Measurements from ENCODE around the gene DYNLRB2.

DYNLRB2 gene

DNA sequence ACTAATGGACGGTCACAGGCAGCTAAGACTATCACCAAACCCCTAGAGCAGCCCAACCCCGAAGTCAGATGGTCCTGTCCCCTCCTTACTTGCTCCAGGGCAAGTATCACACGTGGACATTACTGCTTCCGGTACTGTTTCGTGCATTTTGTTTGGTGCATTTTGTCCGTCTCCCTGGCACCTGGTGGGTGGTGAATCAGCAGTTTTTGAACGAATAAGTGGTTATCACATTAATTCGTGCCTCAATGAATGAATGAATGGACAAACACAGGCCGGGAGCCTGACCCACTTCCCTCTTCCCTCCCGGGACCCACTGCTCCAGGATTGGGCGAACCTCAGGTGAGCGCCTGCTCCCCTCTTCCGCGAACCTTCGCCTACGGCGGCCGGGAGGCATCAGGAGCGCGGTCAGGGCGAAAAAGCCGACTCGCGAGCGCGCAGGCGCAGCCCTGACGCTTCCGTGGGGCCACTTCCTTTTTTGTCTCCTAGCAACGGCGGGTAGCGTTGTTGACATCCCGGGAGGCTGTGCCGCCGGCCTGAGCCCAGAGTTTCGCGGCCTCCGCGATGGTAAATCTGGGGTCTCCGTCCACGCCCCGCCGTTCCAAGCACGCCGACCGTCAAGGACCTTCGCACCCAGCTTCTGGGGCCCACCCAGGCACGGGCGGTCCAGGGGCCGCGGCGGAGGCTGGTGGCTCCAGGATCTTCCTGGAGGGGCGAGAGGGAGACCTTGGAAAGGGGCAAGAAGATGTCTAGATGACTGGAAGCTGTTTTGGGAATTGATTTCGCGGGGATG, at the start of gene DYNLRB2:
Gene DYNLRB2, plus strand, starts transcription at position 478 of the 790 bp plus-strand sequence. Its CDS starts 84 bp downstream, at position 562.
- peaks cover 13% of the 10 kb centered on the region for H3K36me3 Mint-ChIP-seq
- H3K27me3 Mint-ChIP-seq = peaks cover 20% of the 10 kb centered on the region
- CTCF ChIA-PET = interaction anchor here (1.5 to 3.1 kb wide), 3 partner anchors 15 to 74 kb away, joined by 4 to 23 read pairs (median 13); no protein-coding TSS in a partner anchor
- H3K4me3 Mint-ChIP-seq = peak within 1 kb of the TSS; percentile 89
- H3K4me1 Mint-ChIP-seq = peaks cover 25% of the 10 kb centered on the region
- peak within 1 kb of the TSS; percentile 95 for H3K27ac Mint-ChIP-seq
- no peaks in the 10 kb centered on the region for H3K9me3 Mint-ChIP-seq
- DNase-seq = peak; percentile 94

- Mint-ChIP-seq H3K4me1 (no peaks in the 10 kb centered on the region), H3K27me3 (peaks cover 8% of the 10 kb centered on the region), H3K9me3 (peaks cover 6% of the 10 kb centered on the region), H3K36me3 (no peaks in the 10 kb centered on the region), H3K4me3 (no peak overlapping the region), H3K27ac (no peak overlapping the region)
- DNase-seq = no peak
- CTCF ChIA-PET = no interaction called here
These were observed 40.5 kb upstream of the DYNLRB2 start for GRCh38 chr16:80500116-80500859.

DNA sequence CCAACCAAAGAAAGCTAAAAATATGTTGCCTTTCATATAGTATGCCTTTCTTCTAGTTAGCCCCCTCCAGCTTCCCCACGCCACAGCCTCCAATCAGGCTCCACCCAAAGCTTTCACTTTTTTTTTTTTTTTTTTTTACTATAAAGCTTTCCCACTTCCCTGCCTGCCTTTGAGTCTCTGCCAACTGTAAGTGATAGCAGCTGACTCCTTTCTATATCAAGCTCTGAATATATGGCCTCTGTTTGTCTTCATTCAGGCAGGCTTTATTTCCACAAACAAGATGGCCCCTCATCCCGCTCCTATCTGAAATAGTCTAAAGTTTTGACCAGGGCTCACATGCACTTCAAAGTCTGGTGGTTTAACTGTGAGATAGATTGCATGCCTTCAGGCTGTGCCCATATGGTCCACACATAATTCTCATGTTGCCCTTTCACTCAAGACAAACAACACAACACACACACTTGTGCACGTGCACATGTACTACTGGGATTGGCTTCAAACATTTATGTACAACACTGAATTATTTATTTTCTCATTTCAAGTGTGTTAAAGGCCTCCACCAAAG, 39.8 kb upstream of the DYNLRB2 start:
- Mint-ChIP-seq H3K27me3 (peaks cover 3% of the 10 kb centered on the region), H3K27ac (no peak overlapping the region), H3K4me1 (no peaks in the 10 kb centered on the region), H3K4me3 (no peak overlapping the region), H3K9me3 (peaks cover 6% of the 10 kb centered on the region), H3K36me3 (no peaks in the 10 kb centered on the region)
- no peak for DNase-seq
- CTCF ChIA-PET = no interaction called here

GRCh38 chr16:80503107-80503506, 37.7 kb upstream of the DYNLRB2 start:
- Mint-ChIP-seq H3K36me3 (no peaks in the 10 kb centered on the region), H3K9me3 (peaks cover 6% of the 10 kb centered on the region), H3K4me3 (no peak overlapping the region), H3K27ac (no peak overlapping the region), H3K27me3 (peaks cover 3% of the 10 kb centered on the region), H3K4me1 (no peaks in the 10 kb centered on the region)
- CTCF ChIA-PET = no interaction called here
- DNase-seq = no peak

DNA sequence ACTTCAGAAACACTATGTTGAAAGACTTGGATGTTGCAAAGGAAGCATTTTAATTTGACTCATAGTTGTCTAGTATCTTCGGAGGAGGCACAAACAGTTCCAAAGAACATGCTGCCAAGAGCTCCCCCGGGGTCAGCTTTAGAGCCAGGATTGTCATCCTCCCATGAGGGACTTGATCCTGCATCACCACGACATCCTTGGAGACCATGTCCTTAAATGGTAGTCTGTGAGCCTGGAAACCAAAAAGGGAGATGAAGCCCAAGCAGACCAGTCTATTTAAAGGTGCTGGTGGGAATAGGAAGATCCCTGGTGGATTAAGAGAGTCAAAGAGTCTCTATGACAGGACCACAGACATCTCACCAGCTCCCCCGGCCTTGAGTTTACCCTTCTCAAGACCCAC, 33.3 kb upstream of the DYNLRB2 start:
- no peaks in the 10 kb centered on the region for H3K36me3 Mint-ChIP-seq
- CTCF ChIA-PET = no interaction called here
- H3K27ac Mint-ChIP-seq = no peak overlapping the region
- peaks cover 3% of the 10 kb centered on the region for H3K9me3 Mint-ChIP-seq
- H3K4me1 Mint-ChIP-seq = peaks cover 3% of the 10 kb centered on the region
- peaks cover 16% of the 10 kb centered on the region for H3K27me3 Mint-ChIP-seq
- H3K4me3 Mint-ChIP-seq = no peak overlapping the region
- DNase-seq = no peak

DNA sequence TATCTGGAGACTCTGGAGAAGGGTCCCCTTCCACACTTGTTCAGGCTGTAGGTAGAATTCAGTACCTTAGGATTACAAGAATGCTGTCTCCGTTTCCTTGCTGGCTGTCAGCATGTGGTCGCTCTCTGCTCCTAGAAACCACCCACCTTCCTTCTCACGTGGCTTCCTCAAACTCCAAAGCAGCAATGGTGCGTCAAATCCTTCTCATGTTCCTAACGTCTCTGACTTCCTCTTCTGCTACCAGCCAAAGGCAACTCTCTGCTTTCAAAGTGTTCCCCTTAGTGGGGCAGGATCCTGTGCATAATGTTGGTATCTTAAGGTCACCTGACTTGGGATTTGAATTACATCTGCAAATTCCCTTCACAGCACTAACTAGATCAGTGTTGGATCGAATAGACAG, 30.9 kb upstream of the DYNLRB2 start:
- no peak overlapping the region for H3K4me3 Mint-ChIP-seq
- H3K9me3 Mint-ChIP-seq = no peaks in the 10 kb centered on the region
- H3K36me3 Mint-ChIP-seq = no peaks in the 10 kb centered on the region
- H3K27ac Mint-ChIP-seq = no peak overlapping the region
- H3K27me3 Mint-ChIP-seq = peaks cover 25% of the 10 kb centered on the region
- peaks cover 3% of the 10 kb centered on the region for H3K4me1 Mint-ChIP-seq
- CTCF ChIA-PET = no interaction called here
- no peak for DNase-seq

DNA sequence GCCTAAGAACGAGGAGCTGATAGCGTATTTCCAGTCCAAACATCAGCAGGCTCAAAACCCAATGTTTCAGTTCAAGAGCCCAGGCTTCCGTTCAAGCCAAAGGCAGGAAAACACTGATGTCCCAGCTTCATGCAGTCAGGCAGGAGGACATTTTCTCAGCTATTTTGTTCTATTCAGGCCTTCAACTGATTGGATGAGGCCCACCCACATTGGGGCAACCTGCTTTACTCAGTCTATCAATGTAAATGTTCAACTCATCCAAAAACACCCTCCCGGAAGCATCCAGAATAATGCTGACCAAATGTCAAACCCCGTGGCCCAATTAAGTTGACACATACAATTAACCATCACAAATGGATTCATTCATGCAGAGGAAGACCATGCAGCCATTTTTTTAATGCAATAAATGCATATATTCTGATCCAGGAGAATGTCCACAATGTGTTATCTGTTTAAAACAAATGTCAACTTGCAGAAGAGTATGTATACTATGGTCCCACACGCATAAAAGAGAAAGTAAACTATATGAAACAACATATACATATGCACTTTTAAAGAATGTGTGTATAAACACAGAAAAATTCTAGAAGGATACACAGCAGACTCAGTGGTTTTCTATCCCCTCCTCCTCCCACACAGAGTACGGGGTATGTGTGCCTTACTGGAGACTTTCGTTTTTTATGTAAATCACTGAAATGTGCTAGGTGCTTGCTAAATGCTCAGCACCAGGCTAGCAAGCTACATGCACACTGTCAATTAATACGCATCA, 28.8 kb upstream of the DYNLRB2 start:
- Mint-ChIP-seq H3K36me3 (no peaks in the 10 kb centered on the region), H3K27ac (no peak overlapping the region), H3K4me1 (peaks cover 3% of the 10 kb centered on the region), H3K27me3 (peaks cover 25% of the 10 kb centered on the region), H3K9me3 (no peaks in the 10 kb centered on the region), H3K4me3 (no peak overlapping the region)
- CTCF ChIA-PET = interaction anchor here (1.1 kb wide), 1 partner anchor 12 kb away, joined by 4 read pairs; no protein-coding TSS in a partner anchor
- DNase-seq = no peak

GRCh38 chr16:80512593-80512853, 28.3 kb upstream of the DYNLRB2 start:
- CTCF ChIA-PET = interaction anchor here (1.1 kb wide), 1 partner anchor 12 kb away, joined by 4 read pairs; no protein-coding TSS in a partner anchor

GRCh38 chr16:80515374-80515773, 25.4 kb upstream of the DYNLRB2 start:
- Mint-ChIP-seq H3K9me3 (no peaks in the 10 kb centered on the region), H3K27ac (no peak overlapping the region), H3K4me3 (no peak overlapping the region), H3K4me1 (peaks cover 18% of the 10 kb centered on the region), H3K27me3 (peaks cover 12% of the 10 kb centered on the region), H3K36me3 (no peaks in the 10 kb centered on the region)
- DNase-seq = no peak
- CTCF ChIA-PET = interaction anchor here (2.6 kb wide), 1 partner anchor 12 kb away, joined by 12 read pairs; no protein-coding TSS in a partner anchor

More at GRCh38 chr16:80512593-80512853, 28.3 kb upstream of the DYNLRB2 start:
- H3K27me3 Mint-ChIP-seq = peaks cover 23% of the 10 kb centered on the region
- H3K36me3 Mint-ChIP-seq = no peaks in the 10 kb centered on the region
- H3K27ac Mint-ChIP-seq = no peak overlapping the region
- no peaks in the 10 kb centered on the region for H3K9me3 Mint-ChIP-seq
- H3K4me1 Mint-ChIP-seq = peaks cover 3% of the 10 kb centered on the region
- H3K4me3 Mint-ChIP-seq = no peak overlapping the region
- no peak for DNase-seq

GRCh38 chr16:80517846-80518245, 22.9 kb upstream of the DYNLRB2 start:
- no peak for DNase-seq
- H3K27me3 Mint-ChIP-seq = peaks cover 9% of the 10 kb centered on the region
- H3K36me3 Mint-ChIP-seq = no peaks in the 10 kb centered on the region
- H3K27ac Mint-ChIP-seq = no peak overlapping the region
- H3K4me1 Mint-ChIP-seq = peaks cover 18% of the 10 kb centered on the region
- CTCF ChIA-PET = interaction anchor here (0.7 to 2.0 kb wide), 3 partner anchors 9 to 78 kb away, joined by 4 to 13 read pairs (median 4); no protein-coding TSS in a partner anchor
- H3K9me3 Mint-ChIP-seq = no peaks in the 10 kb centered on the region
- no peak overlapping the region for H3K4me3 Mint-ChIP-seq

- CTCF ChIA-PET = interaction anchor here (0.7 to 2.0 kb wide), 3 partner anchors 9 to 79 kb away, joined by 4 to 13 read pairs (median 4); no protein-coding TSS in a partner anchor
- H3K27ac Mint-ChIP-seq = peak overlapping the region; percentile 67
- H3K4me3 Mint-ChIP-seq = no peak overlapping the region
- no peaks in the 10 kb centered on the region for H3K9me3 Mint-ChIP-seq
- H3K4me1 Mint-ChIP-seq = peaks cover 18% of the 10 kb centered on the region
- no peaks in the 10 kb centered on the region for H3K36me3 Mint-ChIP-seq
- peak; percentile 61 for DNase-seq
- H3K27me3 Mint-ChIP-seq = peaks cover 6% of the 10 kb centered on the region
These were observed 22.4 kb upstream of the DYNLRB2 start for GRCh38 chr16:80518436-80518835.

GRCh38 chr16:80519189-80519588, 21.6 kb upstream of the DYNLRB2 start:
- no peak for DNase-seq
- H3K27ac Mint-ChIP-seq = peak overlapping the region; percentile 67
- no peaks in the 10 kb centered on the region for H3K36me3 Mint-ChIP-seq
- H3K9me3 Mint-ChIP-seq = no peaks in the 10 kb centered on the region
- H3K27me3 Mint-ChIP-seq = no peaks in the 10 kb centered on the region
- peaks cover 18% of the 10 kb centered on the region for H3K4me1 Mint-ChIP-seq
- no peak overlapping the region for H3K4me3 Mint-ChIP-seq
- CTCF ChIA-PET = interaction anchor here (2.0 kb wide), 1 partner anchor 8 kb away, joined by 13 read pairs; no protein-coding TSS in a partner anchor

GRCh38 chr16:80525420-80525819, 15.4 kb upstream of the DYNLRB2 start:
- Mint-ChIP-seq H3K4me3 (no peak overlapping the region), H3K9me3 (no peaks in the 10 kb centered on the region), H3K27me3 (no peaks in the 10 kb centered on the region), H3K4me1 (peaks cover 11% of the 10 kb centered on the region), H3K36me3 (no peaks in the 10 kb centered on the region), H3K27ac (no peak overlapping the region)
- CTCF ChIA-PET = interaction anchor here (0.6 to 6.8 kb wide), 17 partner anchors 13 to 527 kb away, joined by 3 to 89 read pairs (median 6); partner anchors contain the start of gene DYNLRB2
- DNase-seq = no peak

All from activated naive CD4-positive, alpha-beta T cell treated with anti-CD3 and anti-CD28 coated beads, Interleukin-2, amount 10 ng/mL, durations not matched to agents 7 days and 5 days (primary cell).